Stimulated activated CD4-positive, alpha-beta T cell treated with anti-CD3 and anti-CD28 coated beads, Interleukin-15, amount 100 ng/mL, for 1 hour (primary cell): ENCODE results near the gene PPIG.
"Not testable (repeated sequence)": the region's sequence is repeated elsewhere in the genome, so short reads cannot be mapped to it uniquely, and the experiment has no call there.

Experiments used
- DNase-seq, 2 donors: peaks; one replicate each; pipeline ENCODE4 v3.0.0-alpha.2; 2020; ENCODE audit warnings: low read depth in 1 of 2, low spot score in 1 of 2

PPIG gene

GRCh38 chr2:169585673-169586072 lies 1.5 kb downstream of the PPIG start:
- no peak for DNase-seq

- no peak for DNase-seq
These were observed 6.7 kb downstream of the PPIG start for GRCh38 chr2:169590804-169591203.

- not testable (repeated sequence) for DNase-seq
These were observed 12.4 kb downstream of the PPIG start for GRCh38 chr2:169596546-169596945.

GRCh38 chr2:169598982-169599381 lies 14.8 kb downstream of the PPIG start:
- no peak for DNase-seq

GRCh38 chr2:169599568-169599967 lies 15.4 kb downstream of the PPIG start:
- DNase-seq = no peak

GRCh38 chr2:169609264-169609663 lies 25.1 kb downstream of the PPIG start:
- DNase-seq = no peak

- no peak for DNase-seq
These were observed 29.7 kb downstream of the PPIG start for GRCh38 chr2:169613876-169614275.

GRCh38 chr2:169615982-169616381 lies 31.8 kb downstream of the PPIG start:
- not testable (repeated sequence) for DNase-seq

GRCh38 chr2:169619946-169620345 lies 35.8 kb downstream of the PPIG start:
- no peak for DNase-seq

GRCh38 chr2:169620509-169620908 lies 36.4 kb downstream of the PPIG start:
- DNase-seq = no peak

GRCh38 chr2:169623235-169623634 lies 39.1 kb downstream of the PPIG start:
- no peak for DNase-seq

GRCh38 chr2:169625781-169626180 lies 41.6 kb downstream of the PPIG start:
- DNase-seq = no peak

- DNase-seq = no peak
These were observed 52.4 kb downstream of the PPIG start for GRCh38 chr2:169636440-169637097.

- no peak for DNase-seq
These were observed 53.5 kb downstream of the PPIG start for GRCh38 chr2:169637620-169638019.

GRCh38 chr2:169640104-169640503 lies 56.0 kb downstream of the PPIG start:
- DNase-seq = no peak

GRCh38 chr2:169641464-169641863 lies 57.3 kb downstream of the PPIG start:
- DNase-seq = no peak

- no peak for DNase-seq
These were observed 60.0 kb downstream of the PPIG start for GRCh38 chr2:169644173-169644572.

GRCh38 chr2:169647496-169647895 lies 63.3 kb downstream of the PPIG start:
- no peak for DNase-seq

GRCh38 chr2:169649278-169649677 lies 65.1 kb downstream of the PPIG start:
- no peak for DNase-seq

- DNase-seq = no peak
These were observed 69.5 kb downstream of the PPIG start for GRCh38 chr2:169653636-169654035.

- no peak for DNase-seq
These were observed 72.0 kb downstream of the PPIG start for GRCh38 chr2:169656164-169656563.

- DNase-seq = no peak
These were observed 74.7 kb downstream of the PPIG start for GRCh38 chr2:169658877-169659276.

- DNase-seq = no peak
These were observed 75.2 kb downstream of the PPIG start for GRCh38 chr2:169659320-169659719.
